A549 (cell line): ENCODE results near the gene MAML3. TPM values are rescaled to one million over a fixed set of nuclear protein-coding genes. Genes with fewer than 3 reads are reported as not detected.

Experiments used
- ATAC-seq, 2 experiments: fragments of 200-7000 bp in 1 of 2; fragments of >200 bp in 1 of 2; cut with Nextera tagmentation in 1 of 2; cut with Tn5 transposase in 1 of 2; 3 replicates each; pipeline versions ENCODE4 v1.8.0 to v1.9.1; 2018 to 2020; ENCODE audit warnings: mild to moderate bottlenecking in 1 of 2, moderate library complexity in 1 of 2
- CTCF ChIA-PET: fragments of 300-600 bp; sonication (Branson Sonifier 250); formaldehyde crosslinking; extraction: SDS; loops from one replicate; lab custom pipeline; 2021; ENCODE audit warnings: antibody characterized with exemption, inconsistent platforms; lab: Yijun Ruan, JAX
- POLR2A ChIA-PET: fragments of 350-600 bp; formaldehyde crosslinking; extraction: SDS; loops from one replicate; lab custom pipeline; 2021; ENCODE audit warnings: antibody characterized with exemption, inconsistent platforms; lab: Yijun Ruan, JAX
- DNase-seq, 2 experiments: peaks; one replicate each; pipeline versions ENCODE4 v3.0.0 to v3.0.0-alpha.2; 2011 to 2016; ENCODE audit warnings: low read depth in 1 of 2, low spot score in 1 of 2
- FAIRE-seq: peaks from 2 replicates; lab custom pipeline; 2011; peaks lifted over from hg19 to GRCh38; lab: Jason Lieb, UNC
- H3K27ac ChIP-seq, 2 experiments: fragments of >200 bp; sonication (Bioruptor Twin); formaldehyde crosslinking; 3 replicates each; pipeline ENCODE4 v1.5.1; 2016 to 2017
- H3K4me1 ChIP-seq: fragments of >200 bp; sonication (Bioruptor Twin); formaldehyde crosslinking; 3 replicates; pipeline ENCODE4 v1.6.1; 2016
- H3K4me2 ChIP-seq: fragments of >200 bp; sonication (Bioruptor Twin); formaldehyde crosslinking; 3 replicates; pipeline ENCODE4 v1.6.1; 2016
- H3K4me3 ChIP-seq: fragments of >200 bp; sonication (Bioruptor Twin); formaldehyde crosslinking; 3 replicates; pipeline ENCODE4 v1.5.1; 2016
- H3K9me3 ChIP-seq: fragments of >200 bp; sonication (Bioruptor Twin); formaldehyde crosslinking; 3 replicates; pipeline ENCODE4 v1.6.1; 2016
- BHLHE40 ChIP-seq: IDR thresholded peaks from 2 replicates; pipeline ENCODE4 v1.6.1; 2012; ENCODE audit warnings: low read depth, low read length, inconsistent platforms
- CEBPB ChIP-seq, 2 experiments: fragments of >200 bp in 1 of 2; sonication (Bioruptor Twin) in 1 of 2; formaldehyde crosslinking in 1 of 2; IDR thresholded peaks; 2 replicates each; pipeline ENCODE4 v1.6.1; 2012 to 2016
- CHD2 ChIP-seq: fragments of 150-350 bp; IDR thresholded peaks from 2 replicates; pipeline ENCODE4 v1.6.1; 2014; ENCODE audit warnings: low read length; ENCODE audit not compliant: partially characterized antibody
- CTCF ChIP-seq: fragments of >200 bp; sonication (Bioruptor Twin); formaldehyde crosslinking; IDR thresholded peaks from 3 replicates; pipeline ENCODE4 v1.5.1; 2016
- EHF ChIP-seq: fragments of 250-450 bp; sonication (Bioruptor Pico); IDR thresholded peaks from 2 replicates; pipeline ENCODE4 v1.5.0; 2020; ENCODE audit warnings: mild to moderate bottlenecking
- EHMT2 ChIP-seq: fragments of 200-600 bp; sonication (generic); IDR thresholded peaks from 2 replicates; pipeline ENCODE4 v1.6.1; 2016; ENCODE audit warnings: antibody characterized with exemption, low read depth, mild to moderate bottlenecking, moderate library complexity
- ELK1 ChIP-seq: fragments of 150-350 bp; IDR thresholded peaks from 2 replicates; pipeline ENCODE4 v1.6.1; 2014; ENCODE audit warnings: low read depth, mild to moderate bottlenecking, low read length
- FOSL2 ChIP-seq, 2 experiments: fragments of 450-650 bp in 1 of 2; fragments of >200 bp in 1 of 2; sonication (Bioruptor Twin) in 1 of 2; formaldehyde crosslinking; IDR thresholded peaks; 2 replicates each; pipeline versions ENCODE4 v1.5.0 to v1.6.1; 2016 to 2020; ENCODE audit warnings: mild to moderate bottlenecking in 1 of 2, moderate library complexity in 1 of 2
- GATA3 ChIP-seq: IDR thresholded peaks from 2 replicates; pipeline ENCODE4 v1.6.1; 2012; ENCODE audit warnings: borderline replicate concordance
- HEYL ChIP-seq: fragments of 250-450 bp; sonication (Bioruptor Pico); IDR thresholded peaks from 2 replicates; pipeline ENCODE4 v1.8.0; 2021; ENCODE audit warnings: mild to moderate bottlenecking, moderate library complexity
- HMGXB4 ChIP-seq: fragments of 250-450 bp; sonication (Bioruptor Pico); IDR thresholded peaks from 2 replicates; pipeline ENCODE4 v1.5.0; 2021; ENCODE audit warnings: mild to moderate bottlenecking, moderate library complexity, borderline replicate concordance
- HOXB13 ChIP-seq: fragments of 250-450 bp; sonication (Bioruptor Pico); IDR thresholded peaks from 2 replicates; pipeline ENCODE4 v1.5.0; 2020; ENCODE audit warnings: low read depth, mild to moderate bottlenecking, moderate library complexity
- KDM1A ChIP-seq: fragments of 200-600 bp; sonication (generic); IDR thresholded peaks from 2 replicates; pipeline ENCODE4 v1.6.1; 2016; ENCODE audit warnings: low read depth, mild to moderate bottlenecking
- NFE2L2 ChIP-seq: fragments of 150-350 bp; conservative IDR thresholded peaks from 2 replicates; pipeline ENCODE4 v1.6.1; 2014; ENCODE audit warnings: low read length
- NPAS2 ChIP-seq: fragments of 250-450 bp; sonication (Bioruptor Pico); IDR thresholded peaks from 2 replicates; pipeline ENCODE4 v1.8.0; 2022; ENCODE audit warnings: mild to moderate bottlenecking, moderate library complexity, borderline replicate concordance
- NR3C1 ChIP-seq: fragments of >200 bp; sonication (Bioruptor Twin); formaldehyde crosslinking; IDR thresholded peaks from 3 replicates; pipeline ENCODE4 v1.6.1; 2017
- POLR2A ChIP-seq: IDR thresholded peaks from 2 replicates; pipeline ENCODE4 v1.6.1; 2012; ENCODE audit warnings: mild to moderate bottlenecking, low read length
- RARB ChIP-seq: fragments of 250-450 bp; sonication (Bioruptor Pico); IDR thresholded peaks from 2 replicates; pipeline ENCODE4 v1.8.0; 2021; ENCODE audit warnings: mild to moderate bottlenecking, moderate library complexity
- SMC3 ChIP-seq: fragments of >200 bp; sonication (Bioruptor Twin); formaldehyde crosslinking; IDR thresholded peaks from 3 replicates; pipeline ENCODE4 v1.6.1; 2018; ENCODE audit warnings: inconsistent platforms
- ZSCAN20 ChIP-seq: fragments of 250-450 bp; sonication (Bioruptor Pico); IDR thresholded peaks from 2 replicates; pipeline ENCODE4 v1.8.0; 2022; ENCODE audit warnings: mild to moderate bottlenecking, moderate library complexity
- WGBS: methylation state at CpG from one replicate; pipeline ENCODE4 v1.1.6; 2017; ENCODE audit errors: missing lambda C conversion rate; 5-methylcytosine and 5-hydroxymethylcytosine counted together
- polyA plus RNA-seq, 4 experiments: library from polyadenylated mRNA; depleted of rRNA in 3 of 4; stranded (reverse); fragments of >200 nt; fragmentation: RNase III in 1 of 4; extraction: RNeasy Plus Mini Kit Qiagen cat#74134 plus additional on column Dnase treatment in 1 of 4; gene quantifications; 2 replicates in 3 of 4; 3 replicates in 1 of 4; pipeline ENCODE4 v1.2.3, GENCODE V29; 2011 to 2017

MAML3 gene
- polyA plus RNA-seq, 2 of the 4 experiments (the other 2 are of a cell fraction): 9.0 to 22.2 TPM

- Histone ChIP-seq H3K4me3 (no peak overlapping the region), H3K27ac (no peak overlapping the region; a peak in 1 of 6 replicates), H3K4me1 (peaks cover 27% of the 10 kb centered on the region), H3K9me3 (no peaks in the 10 kb centered on the region), H3K4me2 (peak overlapping the region; percentile 50)
- ATAC-seq (no peak), DNase-seq (no peak), FAIRE-seq (no peak)
- 47% methylated on average over 8 of the region's 8 CpGs for WGBS
- ChIA-PET POLR2A (no interaction called here), CTCF (no interaction called here)
- TF ChIP-seq EHMT2 (no peak), GATA3 (no peak), RARB (no peak), HEYL (CRISPR knock-in tag) (no peak), CEBPB (IDR thresholded peaks at IDR 0.05) (no peak), NFE2L2 (no peak), CTCF (no peak), BHLHE40 (no peak), ZSCAN20 (CRISPR knock-in tag) (no peak), NPAS2 (CRISPR knock-in tag) (no peak), EHF (CRISPR knock-in tag) (no peak), KDM1A (no peak), POLR2A (no peak), NR3C1 (no peak)
Measured at GRCh38 chr4:139886798-139887197, 267.2 kb downstream of the MAML3 start.

- ChIA-PET POLR2A (no interaction called here), CTCF (interaction anchor here (0.9 kb wide), 1 partner anchor 8 kb away, joined by 3 read pairs; no protein-coding TSS in a partner anchor)
- Histone ChIP-seq H3K9me3 (no peaks in the 10 kb centered on the region), H3K4me1 (peaks cover 27% of the 10 kb centered on the region), H3K4me3 (no peak overlapping the region), H3K4me2 (no peak overlapping the region), H3K27ac (no peak overlapping the region)
- TF ChIP-seq HOXB13 (CRISPR knock-in tag) (no peak), CHD2 (no peak), HMGXB4 (no peak)
- ATAC-seq: no peak
- no peak for FAIRE-seq
- DNase-seq: no peak
- 93% methylated on average over 3 of the region's 3 CpGs for WGBS
Measured at GRCh38 chr4:139884438-139884837, 269.5 kb downstream of the MAML3 start.

- Histone ChIP-seq H3K27ac (no peak overlapping the region), H3K4me1 (no peaks in the 10 kb centered on the region), H3K9me3 (no peaks in the 10 kb centered on the region), H3K4me2 (no peak overlapping the region), H3K4me3 (no peak overlapping the region)
- DNase-seq (no peak), FAIRE-seq (no peak), ATAC-seq (no peak)
- CTCF ChIA-PET: no interaction called here
- POLR2A ChIA-PET: no interaction called here
- 89% methylated on average over 5 of the region's 5 CpGs for WGBS
- TF ChIP-seq FOSL2 (IDR thresholded peaks at IDR 0.05): no peak
- no peak for TF ChIP-seq FOSL2 (CRISPR knock-in tag; IDR thresholded peaks at IDR 0.05)
- no peak for TF ChIP-seq ELK1
- no peak for TF ChIP-seq SMC3
Measured at GRCh38 chr4:139880841-139881240, 273.1 kb downstream of the MAML3 start.
